ENCODE data around the gene CPZ.
A peak's percentile ranks its signal among the peaks of the same experiment; 100 is the strongest.

The CPZ gene

DNA sequence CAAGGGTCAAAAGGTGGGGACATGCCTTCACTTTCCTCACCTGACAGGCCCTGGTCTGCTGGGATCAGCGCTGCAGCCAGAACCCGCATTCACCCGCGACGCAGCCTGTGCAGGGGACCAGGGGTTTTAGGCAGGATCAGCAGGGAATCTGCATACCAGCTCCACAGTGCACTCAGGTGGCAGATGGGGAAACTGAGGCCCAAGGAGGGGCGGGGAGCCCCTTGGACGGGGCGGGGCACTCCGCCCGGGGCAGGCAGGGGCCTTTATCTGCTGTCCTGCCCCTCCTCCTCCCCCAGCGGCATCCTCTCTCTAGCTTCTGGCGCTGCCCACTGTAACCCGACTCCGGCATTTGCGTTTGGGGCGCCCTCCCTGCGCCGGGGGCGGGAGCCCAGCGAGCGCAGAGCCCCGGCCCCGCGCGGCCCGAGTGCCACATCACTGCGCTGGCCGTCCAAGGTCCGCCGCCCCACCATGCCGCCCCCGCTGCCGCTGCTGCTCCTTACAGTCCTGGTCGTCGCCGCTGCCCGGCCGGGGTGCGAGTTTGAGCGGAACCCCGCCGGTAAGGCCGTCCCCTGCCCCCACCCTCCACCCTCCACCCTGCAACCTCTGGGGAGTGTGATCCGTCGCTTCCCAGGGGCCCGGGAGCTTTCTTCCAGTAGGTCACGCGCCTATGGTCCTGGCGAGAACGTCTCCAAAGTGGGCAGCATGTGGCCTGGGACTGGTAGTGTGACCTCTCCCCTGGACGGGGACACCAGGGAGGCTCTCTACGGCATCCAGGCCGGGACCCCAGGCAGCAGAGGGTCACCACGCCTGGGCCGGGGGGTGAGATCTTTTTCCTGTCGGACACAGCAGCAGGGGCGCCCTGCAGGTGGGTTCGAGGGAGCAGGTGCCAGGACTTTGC is at the start of gene CPZ:
Gene CPZ (plus strand): TSS at position 400 of the 898 bp plus-strand sequence. CDS start 69 bp downstream, at position 469.
- DNase-seq: no peak

DNA sequence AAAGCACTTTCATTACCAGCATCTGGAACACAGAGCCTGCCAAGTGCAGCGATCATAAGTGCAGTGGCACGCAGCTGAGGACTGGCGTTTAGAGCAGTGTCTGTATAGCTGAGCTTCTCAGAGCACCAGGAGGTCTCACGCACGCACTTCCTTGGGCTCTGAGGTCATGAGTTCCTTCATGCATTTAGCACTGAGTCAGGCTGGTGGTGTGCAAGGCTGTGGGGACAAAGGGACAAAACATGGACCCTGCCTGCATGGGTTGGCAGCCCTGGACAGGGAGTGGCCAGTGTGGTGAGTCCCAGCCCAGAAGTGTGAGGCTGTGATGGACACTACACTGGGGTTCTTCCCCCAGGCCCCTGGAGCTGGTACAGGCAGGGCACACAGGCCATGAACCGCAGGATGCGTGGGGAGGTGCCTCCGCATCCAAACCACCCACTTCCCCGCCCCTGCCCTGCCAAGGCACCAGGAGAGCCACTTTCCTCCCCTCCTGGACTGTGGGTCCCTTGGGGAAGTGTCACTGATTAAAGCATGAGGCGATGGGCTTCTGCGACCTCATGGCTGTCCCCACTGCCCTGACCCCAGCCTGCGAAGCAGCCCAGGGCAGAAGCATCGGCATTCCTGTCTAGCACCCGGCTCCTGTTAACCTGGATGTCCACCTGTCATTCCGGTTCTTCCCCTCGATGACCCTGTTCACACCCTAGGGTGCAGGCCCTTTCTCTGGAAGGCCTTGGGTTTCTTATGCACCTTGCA is 49.6 kb upstream of the CPZ start:
- DNase-seq: peak; percentile 30

DNA sequence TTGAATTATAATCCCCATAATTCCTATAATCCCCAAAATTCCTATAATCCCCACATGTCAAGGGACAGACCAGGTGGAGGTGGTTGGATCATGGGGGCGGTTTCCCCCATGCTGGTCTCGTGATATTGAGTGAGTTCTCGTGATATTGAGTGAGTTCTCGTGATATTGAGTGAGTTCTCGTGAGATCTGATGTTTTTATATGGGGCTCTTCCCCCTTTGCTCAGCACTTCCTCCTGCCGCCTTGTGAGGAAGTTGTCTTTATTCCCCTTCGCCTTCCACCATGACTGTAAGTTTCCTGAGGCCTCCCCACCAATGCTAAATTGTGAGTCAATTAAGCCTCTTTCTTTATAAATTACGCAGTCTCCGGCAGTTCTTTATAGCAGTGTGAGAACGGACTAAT is 48.9 kb upstream of the CPZ start:
- DNase-seq: no peak

DNA sequence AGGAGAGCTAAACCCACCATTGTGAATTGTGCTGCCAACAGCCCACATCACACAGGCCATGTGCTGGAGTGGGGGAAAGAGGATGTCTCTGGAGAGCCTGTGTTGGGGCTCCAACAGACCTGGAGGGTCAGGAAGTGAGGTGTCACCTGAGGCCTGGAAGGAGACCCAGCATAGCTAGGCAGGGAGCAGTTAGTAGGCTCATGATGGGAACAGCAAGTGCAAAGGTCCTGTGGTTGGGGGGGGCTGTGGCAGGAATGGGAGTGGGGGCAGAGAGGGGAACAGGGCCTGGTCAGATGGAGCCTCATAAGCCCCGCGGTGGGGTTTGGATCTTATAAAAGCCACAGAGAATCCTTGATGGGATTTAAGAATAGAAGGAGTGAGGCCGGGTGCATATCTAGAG is 48.3 kb upstream of the CPZ start:
- DNase-seq: no peak

DNA sequence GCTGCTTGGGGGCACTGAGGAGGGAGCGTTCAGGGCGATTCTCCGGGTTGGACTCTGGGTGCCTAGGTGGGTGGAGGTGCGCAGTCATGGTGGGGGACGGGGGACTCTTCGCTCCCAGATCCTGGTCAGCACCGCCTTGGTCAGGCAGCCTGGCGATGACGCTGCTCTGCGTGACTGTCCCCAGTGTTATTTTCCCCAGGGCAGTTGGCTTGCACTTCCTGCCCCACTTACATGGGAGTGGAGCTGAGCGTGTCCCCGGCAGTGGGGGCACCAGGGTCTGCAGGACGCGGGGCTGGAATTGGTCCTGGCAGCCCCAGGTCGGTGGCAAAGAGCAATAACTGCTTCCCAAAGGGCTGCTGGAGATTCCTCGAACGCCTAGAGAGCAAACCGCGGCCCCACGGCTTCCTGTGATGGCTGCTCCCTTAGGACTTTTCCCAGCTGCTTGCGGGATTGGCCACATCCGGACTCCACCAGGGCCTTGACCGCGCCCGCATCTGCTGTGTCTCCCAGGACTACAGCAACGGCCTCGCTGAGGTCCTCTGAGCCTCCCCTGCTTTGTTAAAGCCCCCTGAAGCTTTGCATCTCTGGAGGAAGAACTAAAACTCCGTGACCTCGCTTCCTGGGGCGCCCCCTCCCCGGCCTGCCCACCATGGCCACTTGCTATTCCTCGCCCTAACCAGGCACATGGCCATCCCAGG is 47.7 kb upstream of the CPZ start:
- no peak for DNase-seq

DNA sequence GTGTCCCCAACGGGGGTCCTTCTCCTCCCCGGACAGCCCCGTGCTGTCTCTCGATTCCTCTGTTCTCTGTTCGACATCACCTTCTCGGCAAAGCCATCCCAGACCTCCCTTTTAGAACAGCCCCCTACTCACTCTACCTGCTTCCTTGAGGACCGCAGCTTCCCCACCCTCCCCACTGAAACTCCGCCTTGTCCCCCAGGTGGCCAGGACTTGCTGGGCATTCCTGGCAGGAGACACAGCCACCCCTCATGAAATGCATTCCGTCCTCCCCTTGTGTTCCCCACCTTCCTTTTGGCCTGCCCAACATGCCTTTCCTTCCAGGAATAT is 47.2 kb upstream of the CPZ start:
- no peak for DNase-seq

DNA sequence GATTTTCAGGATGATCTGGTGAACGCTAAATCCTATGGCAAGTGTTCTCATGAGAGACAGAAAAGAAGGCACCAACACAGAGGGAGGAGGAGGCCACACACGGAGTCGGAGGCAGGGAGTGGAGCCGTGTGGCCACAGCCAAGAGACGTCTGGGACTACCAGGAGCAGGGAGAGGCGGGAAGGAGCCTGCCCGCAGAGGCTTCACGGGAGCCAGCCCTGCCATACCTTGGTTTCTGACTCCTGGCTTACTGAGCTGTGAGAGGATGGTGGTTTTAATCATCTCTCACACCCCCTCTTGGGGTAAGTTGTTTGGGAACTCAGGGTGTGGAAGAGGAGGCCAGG is 45.8 kb upstream of the CPZ start:
- DNase-seq: no peak

DNA sequence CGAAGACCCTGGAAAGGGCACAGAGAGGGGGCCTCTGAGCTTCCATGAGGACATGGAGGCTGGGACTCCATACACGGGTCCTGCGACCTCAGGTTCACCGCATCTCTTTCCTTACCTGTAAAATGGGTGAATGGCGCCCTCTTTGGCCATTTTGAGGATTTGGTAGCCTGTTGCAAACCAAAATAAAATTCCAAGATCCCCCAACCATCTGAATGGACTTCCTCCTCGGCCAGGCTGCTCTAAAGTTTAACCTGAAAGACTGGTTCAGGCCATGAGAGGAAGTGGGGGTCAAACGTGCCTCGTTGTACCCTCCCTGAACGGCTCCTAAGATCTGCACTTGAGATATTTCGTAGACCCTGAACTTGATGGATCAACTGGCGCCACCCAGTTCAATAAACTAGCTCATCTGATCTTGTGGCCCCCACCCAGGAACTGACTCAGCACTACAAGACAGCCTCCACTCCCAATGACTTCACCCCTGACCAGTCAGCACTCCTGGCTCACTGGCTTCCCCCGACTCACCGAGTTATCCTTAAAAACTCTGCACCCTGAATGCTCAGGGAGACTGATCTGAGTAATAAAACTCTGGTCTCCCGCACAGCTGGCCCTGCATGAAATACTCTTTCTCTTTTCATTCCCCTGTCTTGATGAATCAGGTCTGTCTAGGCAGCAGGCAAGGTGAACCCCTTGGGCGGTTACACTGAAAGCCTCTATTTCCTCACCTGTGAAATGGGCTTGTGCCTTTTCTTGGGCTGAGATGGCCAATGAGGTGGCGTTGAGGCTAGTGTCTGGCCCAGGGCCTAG is 45.3 kb upstream of the CPZ start:
- peak; percentile 29 for DNase-seq

DNA sequence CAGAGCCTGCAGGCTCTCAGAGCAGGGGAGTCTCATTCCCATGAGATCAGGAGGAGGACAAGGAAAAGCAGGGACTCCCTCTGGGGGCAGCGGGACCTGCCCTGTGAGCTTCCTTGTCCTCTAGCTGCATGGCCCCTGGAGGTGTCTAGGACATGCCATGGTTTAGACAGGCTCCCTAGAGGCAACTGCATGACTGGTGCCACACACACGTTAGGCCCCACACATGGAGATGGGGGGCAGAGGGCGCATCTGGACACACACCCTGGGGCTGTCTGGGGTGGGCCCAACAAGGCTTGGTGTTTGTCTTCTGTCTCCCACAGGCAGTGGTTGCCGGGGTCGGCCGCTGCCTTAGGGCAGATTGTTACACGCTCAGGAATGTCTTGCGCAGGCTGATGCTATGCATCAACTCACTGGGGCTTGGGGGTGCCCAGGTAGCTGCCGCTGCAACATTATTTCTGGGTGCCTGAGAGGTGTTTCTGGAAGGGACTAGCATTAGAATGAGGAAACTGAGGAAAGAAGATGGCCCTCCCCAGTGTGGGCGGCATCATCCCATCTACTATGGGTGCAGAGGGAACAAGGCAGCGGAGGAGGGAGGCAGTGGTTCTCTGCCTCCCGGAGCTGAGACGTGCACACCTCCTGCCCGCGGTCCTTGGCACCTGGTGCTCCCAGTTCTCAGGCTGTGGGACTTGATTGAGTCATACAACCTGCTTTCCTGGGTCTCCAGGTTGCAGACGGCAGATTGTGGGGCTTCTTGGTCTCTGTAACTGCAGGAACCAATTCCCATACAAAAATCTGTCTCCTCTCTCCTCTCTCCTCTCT is 44.4 kb upstream of the CPZ start:
- no peak for DNase-seq

DNA sequence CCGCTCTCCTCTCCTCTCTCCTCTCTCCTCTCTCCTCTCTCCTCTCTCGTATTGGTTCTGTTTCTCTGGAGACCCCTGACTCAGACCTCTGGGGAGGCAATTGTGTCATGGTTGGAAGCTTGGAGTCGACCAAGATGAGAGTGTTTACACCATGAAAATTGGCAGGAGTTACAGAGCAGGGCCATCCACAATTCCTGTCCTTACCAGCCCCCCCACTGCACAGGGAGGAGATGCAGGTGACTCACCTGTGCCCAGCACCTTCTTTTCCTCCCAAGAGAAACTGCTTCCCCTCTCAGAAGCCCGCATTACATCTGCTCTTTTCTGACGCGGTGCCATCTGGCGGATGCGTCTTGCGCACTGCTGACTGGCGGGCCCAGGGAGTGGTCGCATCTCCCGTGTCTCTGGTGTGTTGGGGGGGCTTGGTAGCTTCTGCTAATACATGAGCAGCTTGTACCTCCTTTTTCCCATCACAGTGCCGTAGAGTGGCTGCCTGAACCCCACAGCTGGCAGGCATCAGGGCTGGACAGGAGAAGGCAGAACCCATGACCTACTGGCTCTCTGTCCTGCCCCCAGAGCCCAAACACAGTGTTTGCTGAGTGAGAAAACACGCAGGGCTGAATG is 43.7 kb upstream of the CPZ start:
- no peak for DNase-seq

DNA sequence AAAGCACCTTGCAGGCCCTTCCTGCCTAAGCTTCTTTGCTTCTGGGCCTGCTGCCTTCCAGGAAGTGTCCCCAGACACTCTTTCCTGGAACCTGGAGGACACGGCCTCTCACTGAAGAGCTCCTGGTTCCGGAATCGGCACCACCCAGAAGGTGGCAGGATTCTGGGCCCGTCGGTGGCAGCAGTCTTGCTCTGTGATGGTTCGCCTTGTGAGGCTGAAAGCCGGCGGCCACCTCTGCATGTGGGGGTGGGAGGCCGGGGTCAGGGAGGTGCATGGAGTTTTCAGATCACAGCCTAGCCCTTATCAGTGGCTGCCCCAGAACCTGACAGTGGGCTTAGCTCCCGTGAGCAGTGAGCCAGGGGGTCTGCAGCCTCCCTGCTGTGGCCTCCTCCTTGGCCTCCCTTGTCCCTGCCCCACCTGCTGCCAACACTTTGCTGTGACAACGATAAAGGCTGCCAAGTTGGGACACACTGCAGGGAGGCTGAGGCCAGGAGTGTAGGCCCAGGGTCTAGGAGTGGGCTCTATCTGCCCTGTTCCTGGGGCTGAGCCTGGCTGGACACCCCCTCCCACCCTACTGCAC is 43.1 kb upstream of the CPZ start:
- DNase-seq: no peak

DNA sequence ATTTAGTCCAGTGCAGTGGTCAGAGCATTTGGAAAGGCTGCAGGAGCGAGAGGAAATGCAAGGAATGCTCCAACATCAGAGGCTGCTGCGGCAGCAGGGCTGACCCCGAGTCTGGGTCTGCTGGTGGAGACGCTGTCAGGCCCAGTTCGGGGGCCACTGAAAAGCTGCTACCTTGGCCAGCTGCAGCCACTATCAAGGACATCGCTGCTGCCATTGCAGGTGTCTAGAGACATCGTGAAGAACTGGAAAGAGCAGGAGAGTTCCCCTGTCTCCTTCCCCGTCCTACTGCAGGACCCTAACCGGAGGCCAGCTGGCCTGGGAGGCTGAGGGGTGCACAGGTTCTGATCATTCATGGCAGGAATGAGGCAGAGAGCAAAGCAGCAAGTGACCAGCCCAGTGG is 41.9 kb upstream of the CPZ start:
- no peak for DNase-seq

DNA sequence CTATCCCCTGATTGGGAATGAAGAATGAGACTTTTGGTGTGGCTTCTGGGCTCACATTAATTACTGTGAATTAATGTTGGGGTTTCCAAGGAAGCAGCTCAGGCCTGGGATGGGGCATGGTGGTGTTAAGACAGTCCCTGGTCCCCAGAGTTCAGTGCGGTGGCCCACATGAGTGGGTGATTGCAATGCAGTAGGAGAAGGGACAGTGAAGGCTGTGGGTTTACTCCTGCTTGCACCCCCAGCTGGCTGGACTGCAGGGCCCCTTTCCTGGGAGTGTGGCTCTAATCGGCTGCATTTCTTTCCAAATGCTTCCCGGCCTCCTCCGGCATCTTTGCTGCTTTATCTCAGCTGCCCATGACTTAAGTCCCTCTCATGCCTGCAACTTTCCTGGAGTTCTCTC is 40.5 kb upstream of the CPZ start:
- no peak for DNase-seq

DNA sequence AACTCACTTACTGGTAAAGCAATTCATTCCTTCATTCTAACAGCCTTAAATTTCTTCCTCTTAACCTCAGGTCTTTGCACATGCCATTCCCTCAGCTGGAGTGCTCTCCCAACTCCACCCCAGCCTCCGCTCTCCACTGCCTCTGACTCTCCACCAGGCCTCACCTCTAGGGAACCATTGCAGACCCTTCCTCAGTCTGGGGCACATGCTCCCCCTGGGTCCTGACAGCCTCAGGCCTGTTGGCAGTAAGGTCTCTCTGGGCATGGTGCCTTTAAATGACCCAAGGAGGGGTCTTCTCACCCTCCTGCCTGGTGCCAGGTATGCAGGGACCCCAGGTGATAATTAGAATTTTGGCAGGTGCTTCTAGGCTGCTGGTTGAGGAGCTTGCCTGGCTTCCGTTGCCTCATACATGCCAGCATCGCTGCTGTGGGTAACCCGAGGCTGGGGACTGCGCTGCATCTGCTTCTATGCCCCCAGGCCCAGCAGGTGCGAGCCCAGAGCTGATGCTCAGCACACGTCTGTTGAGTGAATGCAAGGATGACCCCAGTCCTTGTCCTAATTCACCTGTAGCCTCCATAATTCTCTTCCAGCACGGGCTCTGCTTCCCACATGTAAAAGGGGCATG is 39.9 kb upstream of the CPZ start:
- no peak for DNase-seq

DNA sequence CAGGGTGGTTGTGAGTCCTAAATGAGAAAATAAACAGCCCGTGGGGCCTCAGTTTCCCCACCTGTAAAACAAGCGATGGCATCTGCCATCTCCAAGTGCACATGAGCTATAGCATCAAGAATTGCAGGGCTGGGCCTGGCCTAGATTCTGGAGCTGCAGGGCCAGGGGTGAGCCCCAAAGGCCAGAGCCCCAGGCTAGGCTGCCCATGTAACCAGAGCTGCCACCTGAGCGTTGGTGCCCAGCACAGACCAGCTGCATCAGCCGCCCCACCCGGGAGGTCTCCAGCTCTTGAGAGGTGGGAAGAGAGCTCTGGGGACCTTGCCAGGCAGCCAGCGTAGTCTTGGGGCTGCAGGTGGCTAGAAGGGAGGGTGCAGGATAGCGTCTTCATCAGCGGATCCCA is 39.3 kb upstream of the CPZ start:
- DNase-seq: peak; percentile 18

DNA sequence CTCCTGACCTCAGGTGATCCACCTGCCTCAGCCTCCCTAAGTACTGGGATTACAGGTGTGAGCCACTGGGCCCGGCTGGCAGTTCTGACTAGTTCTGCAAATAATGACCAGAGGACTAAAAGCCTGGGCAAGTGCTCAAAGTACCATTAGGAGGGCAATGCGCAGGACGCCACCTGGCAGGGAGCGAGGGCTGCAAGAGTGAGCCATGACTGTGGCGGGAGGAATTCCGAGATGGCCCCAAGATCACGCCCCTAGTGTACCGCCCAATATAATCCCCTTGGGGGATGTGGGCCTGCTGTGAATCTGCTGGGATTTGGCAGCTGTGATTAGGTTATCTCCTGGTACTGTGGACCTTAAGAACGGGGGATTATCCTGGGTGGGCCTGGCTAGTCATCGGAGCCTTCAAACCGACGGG is 38.6 kb upstream of the CPZ start:
- peak; percentile 38 for DNase-seq

DNA sequence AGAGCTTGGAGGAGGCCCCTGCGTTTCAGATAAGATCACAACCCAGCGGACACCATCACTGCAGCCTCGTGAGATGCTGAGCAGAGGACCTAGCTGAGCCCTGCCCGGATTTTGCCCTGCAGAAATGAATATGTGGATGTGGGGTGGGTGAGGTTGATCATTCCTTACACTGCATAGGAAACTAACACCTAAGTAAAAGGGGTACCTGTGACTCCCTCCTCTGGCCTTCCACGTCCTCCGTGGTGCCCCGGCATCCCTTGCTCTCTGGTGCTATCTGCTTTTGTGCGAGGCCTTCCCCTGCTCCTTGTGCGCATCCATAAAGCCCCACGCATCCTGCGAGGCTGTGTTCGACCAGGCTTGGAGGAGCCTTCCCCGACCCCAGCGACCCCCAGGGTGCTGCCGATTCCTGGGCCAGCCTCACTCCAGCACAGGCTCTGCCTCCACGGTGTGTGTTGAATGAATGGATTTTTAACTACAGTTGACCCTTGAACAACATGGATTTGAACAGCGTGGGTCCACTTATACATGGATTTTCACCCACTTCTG is 37.9 kb upstream of the CPZ start:
- no peak for DNase-seq

DNA sequence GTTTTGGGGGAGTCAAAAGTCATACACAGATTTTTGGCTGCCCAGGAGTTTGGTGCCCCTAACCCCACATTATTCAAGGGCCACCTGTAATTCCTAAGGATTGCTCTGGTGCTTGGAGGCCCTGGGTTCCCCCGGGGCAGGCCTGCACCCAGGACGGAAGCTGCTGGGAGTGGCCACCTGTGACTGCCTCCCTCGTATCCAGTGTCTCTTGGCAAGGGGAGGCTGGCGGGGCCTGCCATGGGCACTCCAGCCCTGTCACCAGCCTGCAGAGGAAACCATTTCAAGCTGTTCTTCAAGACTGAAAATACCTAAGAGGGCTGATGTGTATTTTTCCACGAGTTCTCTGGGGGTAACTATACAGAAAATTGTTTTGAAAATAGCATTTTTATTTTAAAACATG is 36.8 kb upstream of the CPZ start:
- DNase-seq: no peak

DNA sequence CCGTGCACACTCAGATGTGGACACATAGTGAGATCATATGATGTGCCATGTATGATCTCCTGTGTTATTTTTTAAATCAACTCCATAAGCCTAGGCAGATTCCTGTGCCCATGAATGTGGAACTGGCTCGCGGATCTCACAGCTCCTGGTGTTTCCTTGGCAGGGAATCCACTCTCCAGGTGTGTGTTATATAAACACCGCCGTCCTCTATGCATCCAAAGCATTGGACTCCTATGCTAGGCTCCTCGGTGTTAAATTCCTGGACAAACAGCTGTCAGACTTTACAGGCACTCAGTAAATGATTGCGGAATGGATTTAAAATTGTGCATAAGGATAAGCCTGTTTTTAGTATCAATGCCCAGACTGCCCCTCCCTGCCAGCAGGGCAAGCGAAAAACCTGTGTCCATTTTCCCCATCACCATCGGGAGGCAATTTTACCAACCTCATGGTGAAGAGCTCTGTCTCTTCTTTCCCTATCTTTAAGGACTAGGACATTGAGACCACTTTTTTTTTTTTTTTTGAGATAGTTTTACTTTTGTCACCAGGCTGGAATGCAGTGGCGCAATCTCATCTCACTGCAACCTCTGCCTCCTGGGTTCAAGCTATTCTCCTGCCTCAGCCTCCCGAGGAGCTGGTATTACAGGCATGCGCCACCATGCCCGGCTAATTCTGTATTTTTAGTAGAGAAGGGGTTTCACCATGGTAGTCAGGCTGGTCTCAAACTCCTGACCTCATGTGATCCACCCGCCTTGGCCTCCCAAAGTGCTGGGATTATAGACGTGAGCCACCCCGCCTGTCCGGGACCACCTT is 36.0 kb upstream of the CPZ start:
- no peak for DNase-seq
